K562 (cell line): ENCODE data around the gene ITGA2B. TPM values are rescaled to one million over a fixed set of nuclear protein-coding genes. Genes with fewer than 3 reads are reported as not detected.
A peak's percentile ranks its signal among the peaks of the same experiment; 100 is the strongest.

Experiments used
- BHLHE40 ChIP-seq: IDR thresholded peaks from 2 replicates; pipeline ENCODE4 v1.6.1; 2011; ENCODE audit warnings: low read length, improper control_type of control experiment
- CBFB ChIP-seq: sonication (generic); formaldehyde crosslinking; IDR thresholded peaks from 2 replicates; pipeline ENCODE4 v1.4.0; 2020; ENCODE audit warnings: mild to moderate bottlenecking, missing genetic modification reagents
- CHCHD3 ChIP-seq: fragments of 250-450 bp; sonication (Bioruptor Pico); IDR thresholded peaks from 2 replicates; pipeline ENCODE4 v2.1.2; 2022; ENCODE audit warnings: mild to moderate bottlenecking
- CHD1 ChIP-seq: fragments of 200-600 bp; sonication (generic); IDR thresholded peaks from one replicate; pipeline ENCODE4 v1.6.1; 2012; ENCODE audit warnings: mild to moderate bottlenecking, moderate library complexity, low read length, inconsistent platforms
- CREBBP ChIP-seq: IDR thresholded peaks from one replicate; pipeline ENCODE4 v1.6.1; 2012; ENCODE audit warnings: low read depth, mild to moderate bottlenecking, control low read depth, inconsistent platforms, low read length
- ELK1 ChIP-seq: sonication (generic); formaldehyde crosslinking; IDR thresholded peaks from 2 replicates; pipeline ENCODE4 v1.8.1; 2022; ENCODE audit warnings: missing genetic modification reagents
- FOXP4 ChIP-seq: sonication (generic); formaldehyde crosslinking; IDR thresholded peaks from 2 replicates; pipeline ENCODE4 v1.8.0; 2022; ENCODE audit warnings: mild to moderate bottlenecking, missing genetic modification reagents, borderline replicate concordance
- GTF2E2 ChIP-seq: fragments of 200-800 bp; sonication (Bioruptor generic); IDR thresholded peaks from 2 replicates; pipeline ENCODE4 v1.6.1; 2016; ENCODE audit warnings: missing genetic modification characterization, missing compliant biosample characterization
- HDAC1 ChIP-seq, 2 experiments: fragments of 450-650 bp; IDR thresholded peaks; 2 replicates each; pipeline ENCODE4 v1.6.1; 2016 to 2017; ENCODE audit warnings: inconsistent platforms in 1 of 2, mild to moderate bottlenecking in 1 of 2, moderate library complexity in 1 of 2
- MAX ChIP-seq: sonication (generic); formaldehyde crosslinking; IDR thresholded peaks from 2 replicates; pipeline ENCODE4 v1.9.0; 2022; ENCODE audit warnings: mild to moderate bottlenecking, missing genetic modification reagents
- MTF1 ChIP-seq: fragments of 250-450 bp; sonication (Bioruptor Pico); IDR thresholded peaks from 2 replicates; pipeline ENCODE4 v1.9.0; 2021; ENCODE audit warnings: moderate library complexity, mild to moderate bottlenecking, inconsistent platforms, borderline replicate concordance
- POLR2G ChIP-seq: fragments of 200-400 bp; formaldehyde crosslinking; IDR thresholded peaks from 2 replicates; pipeline ENCODE4 v1.6.1; 2017; ENCODE audit warnings: low read depth, mild to moderate bottlenecking, antibody characterized with exemption, low read length, moderate library complexity
- POLR3A ChIP-seq: IDR thresholded peaks from 2 replicates; pipeline ENCODE4 v1.6.1; 2011; ENCODE audit warnings: borderline replicate concordance, mild to moderate bottlenecking, moderate library complexity; ENCODE audit not compliant: insufficient read length, insufficient read depth; ENCODE audit errors: extremely low read depth
- RERE ChIP-seq: sonication (generic); formaldehyde crosslinking; IDR thresholded peaks from 2 replicates; pipeline ENCODE4 v1.8.0; 2023; ENCODE audit warnings: missing genetic modification reagents, mild to moderate bottlenecking, borderline replicate concordance
- SNRNP70 ChIP-seq: fragments of 200-400 bp; formaldehyde crosslinking; optimal IDR thresholded peaks from 2 replicates; pipeline ENCODE3; 2017; ENCODE audit warnings: low read depth, low read length
- TAF7 ChIP-seq: fragments of 450-650 bp; IDR thresholded peaks from 2 replicates; pipeline ENCODE4 v1.6.1; 2016; ENCODE audit warnings: missing genetic modification characterization, missing compliant biosample characterization
- ZFPM2 ChIP-seq: fragments of 250-450 bp; sonication (Bioruptor Pico); IDR thresholded peaks from 2 replicates; pipeline ENCODE4 v1.5.1; 2022; ENCODE audit warnings: mild to moderate bottlenecking
- ZNF124 ChIP-seq: sonication (generic); formaldehyde crosslinking; IDR thresholded peaks from 2 replicates; pipeline ENCODE4 v1.8.1; 2022; ENCODE audit warnings: missing genetic modification reagents
- ZNF146 ChIP-seq: IDR thresholded peaks from one replicate; pipeline ENCODE4 v1.6.1; 2018; ENCODE audit warnings: missing compliant biosample characterization; ENCODE audit not compliant: unreplicated experiment
- polyA plus RNA-seq, 8 experiments: library from polyadenylated mRNA; depleted of rRNA in 4 of 8; stranded (reverse) in 5 of 8; unstranded in 3 of 8; fragments of >200 nt; fragmentation: Nextera tagmentation in 2 of 8; fragmentation: Illumina TruSeq in 1 of 8; extraction: Ambion mirVana in 2 of 8; extraction: Trizol in 1 of 8; gene quantifications; 2 replicates each; pipeline versions ENCODE4 v1.2.1 to v1.2.3, GENCODE V29; 2011 to 2014; ENCODE audit warnings: inconsistent platforms in 1 of 8, missing spikeins in 1 of 8
- total RNA-seq, 7 experiments: library from RNA; depleted of rRNA in 6 of 7; stranded (reverse); fragments of >200 nt in 6 of 7; fragmentation: Illumina TruSeq in 2 of 7; extraction: Trizol in 2 of 7; gene quantifications; 2 replicates each; pipeline versions ENCODE4 v1.2.1 to v1.2.3, GENCODE V29; 2011 to 2021; ENCODE audit warnings: low replicate concordance in 1 of 7

Gene ITGA2B
- total and polyA plus RNA-seq, 9 of the 15 experiments (the other 6 are each of a cell fraction or from before 2014, with no cell fraction given), result 1.1 to 26.4 (median 5.6) TPM

GRCh38 chr17:44331249-44331760 lies 58.1 kb downstream of the ITGA2B start (continued):
- TF ChIP-seq CBFB (CRISPR knock-in tag) (no peak), ZNF124 (no peak), ELK1 (no peak), MTF1 (CRISPR knock-in tag) (no peak), POLR2G (no peak), HDAC1 (IDR thresholded peaks at IDR 0.05) (no peak), CREBBP (no peak), BHLHE40 (peak; percentile 79), SNRNP70 (no peak), GTF2E2 (no peak), ZNF146 (CRISPR knock-in tag) (no peak), CHD1 (no peak), TAF7 (tag) (no peak), ZFPM2 (CRISPR knock-in tag) (no peak), CHCHD3 (CRISPR knock-in tag) (no peak), MAX (CRISPR knock-in tag) (peak; percentile 75), POLR3A (no peak), FOXP4 (CRISPR knock-in tag) (0 out of 2 replicates have a peak, but pooled peaks have one; percentile 31), RERE (CRISPR knock-in tag) (no peak)
